ENCODE measurements around the gene GPRC6A. TPM values are rescaled to one million over a fixed set of nuclear protein-coding genes. Genes with fewer than 3 reads are reported as not detected.
"Not testable (repeated sequence)": the region's sequence is repeated elsewhere in the genome, so short reads cannot be mapped to it uniquely, and the experiment has no call there.

GPRC6A gene
- total RNA-seq, 1 experiment from 2014 or later = not detected

- H3K36me3 ChIP-seq (ENCODE audit: insufficient read depth, low read length, poor library complexity, severe bottlenecking) = no peaks in the 10 kb centered on the region
- no peak overlapping the region for H3K27ac ChIP-seq (ENCODE audit: low read depth, low read length, poor library complexity, severe bottlenecking)
- intact Hi-C loops (cut with micrococcal nuclease; ENCODE audit: unreplicated experiment) = no loop called here
- CTCF ChIA-PET = no interaction called here
- H3K27me3 ChIP-seq (replicated peaks; ENCODE audit: insufficient read depth, low read depth, low read length, poor library complexity) = peaks cover 10% of the 10 kb centered on the region
- no peaks in the 10 kb centered on the region for H3K4me1 ChIP-seq (ENCODE audit: insufficient read depth, low read length, poor library complexity, severe bottlenecking)
- H3K4me3 ChIP-seq (ENCODE audit: low read depth, low read length, poor library complexity, severe bottlenecking) = no peak overlapping the region
- DNase-seq (ENCODE audit: low spot score) = no peak
- TF ChIP-seq CTCF (conservative IDR thresholded peaks at IDR 0.05; ENCODE audit: low read depth, low read length) = no peak
- no peak for TF ChIP-seq EZH2 (IDR thresholded peaks at IDR 0.05; ENCODE audit: borderline replicate concordance, low read depth, low read length, poor library complexity, severe bottlenecking)
- POLR2A ChIA-PET (ENCODE audit: low non-redundant PET) = no interaction called here
- H3K9me3 ChIP-seq (ENCODE audit: low read depth, low read length, poor library complexity, severe bottlenecking) = no peaks in the 10 kb centered on the region
- no TSS peak for BruUV-seq (replicated peaks)
These were observed 1.2 kb downstream of the GPRC6A start for GRCh38 chr6:116827561-116828240.

- H3K4me1 ChIP-seq (ENCODE audit: insufficient read depth, low read length, poor library complexity, severe bottlenecking); H3K4me3 ChIP-seq (ENCODE audit: low read depth, low read length, poor library complexity, severe bottlenecking); H3K9me3 ChIP-seq (ENCODE audit: low read depth, low read length, poor library complexity, severe bottlenecking); POLR2A ChIA-PET (ENCODE audit: low non-redundant PET); H3K27ac ChIP-seq (ENCODE audit: low read depth, low read length, poor library complexity, severe bottlenecking); intact Hi-C loops (cut with micrococcal nuclease; ENCODE audit: unreplicated experiment); H3K27me3 ChIP-seq (replicated peaks; ENCODE audit: insufficient read depth, low read depth, low read length, poor library complexity); H3K36me3 ChIP-seq (ENCODE audit: insufficient read depth, low read length, poor library complexity, severe bottlenecking); BruUV-seq (replicated peaks); DNase-seq (ENCODE audit: low spot score): not testable (repeated sequence)
- CTCF ChIA-PET = interaction anchor here (0.8 kb wide), 1 partner anchor 141 kb away, joined by 3 read pairs; no protein-coding TSS in a partner anchor
These were observed 12.5 kb downstream of the GPRC6A start for GRCh38 chr6:116816336-116816735.

- H3K27me3 ChIP-seq (replicated peaks; ENCODE audit: insufficient read depth, low read depth, low read length, poor library complexity) = peaks cover 9% of the 10 kb centered on the region
- no peak overlapping the region for H3K4me3 ChIP-seq (ENCODE audit: low read depth, low read length, poor library complexity, severe bottlenecking)
- H3K36me3 ChIP-seq (ENCODE audit: insufficient read depth, low read length, poor library complexity, severe bottlenecking) = no peaks in the 10 kb centered on the region
- ChIA-PET CTCF (no interaction called here), POLR2A (ENCODE audit: low non-redundant PET) (no interaction called here)
- BruUV-seq (replicated peaks) = no TSS peak
- intact Hi-C loops (cut with micrococcal nuclease; ENCODE audit: unreplicated experiment) = no loop called here
- no peak for DNase-seq (ENCODE audit: low spot score)
- no peaks in the 10 kb centered on the region for H3K9me3 ChIP-seq (ENCODE audit: low read depth, low read length, poor library complexity, severe bottlenecking)
- no peak overlapping the region for H3K27ac ChIP-seq (ENCODE audit: low read depth, low read length, poor library complexity, severe bottlenecking)
- TF ChIP-seq EZH2 (IDR thresholded peaks at IDR 0.05; ENCODE audit: borderline replicate concordance, low read depth, low read length, poor library complexity, severe bottlenecking) (no peak), CTCF (conservative IDR thresholded peaks at IDR 0.05; ENCODE audit: low read depth, low read length) (no peak)
- no peaks in the 10 kb centered on the region for H3K4me1 ChIP-seq (ENCODE audit: insufficient read depth, low read length, poor library complexity, severe bottlenecking)
These were observed 16.7 kb downstream of the GPRC6A start for GRCh38 chr6:116812051-116812650.

- no peaks in the 10 kb centered on the region for H3K9me3 ChIP-seq (ENCODE audit: low read depth, low read length, poor library complexity, severe bottlenecking)
- BruUV-seq (replicated peaks) = no TSS peak
- H3K36me3 ChIP-seq (ENCODE audit: insufficient read depth, low read length, poor library complexity, severe bottlenecking) = no peaks in the 10 kb centered on the region
- intact Hi-C loops (cut with micrococcal nuclease; ENCODE audit: unreplicated experiment) = no loop called here
- CTCF ChIA-PET = no interaction called here
- POLR2A ChIA-PET (ENCODE audit: low non-redundant PET) = no interaction called here
- H3K27me3 ChIP-seq (replicated peaks; ENCODE audit: insufficient read depth, low read depth, low read length, poor library complexity) = peaks cover 34% of the 10 kb centered on the region
- no peaks in the 10 kb centered on the region for H3K4me1 ChIP-seq (ENCODE audit: insufficient read depth, low read length, poor library complexity, severe bottlenecking)
- no peak overlapping the region for H3K27ac ChIP-seq (ENCODE audit: low read depth, low read length, poor library complexity, severe bottlenecking)
- no peak for TF ChIP-seq EZH2 (IDR thresholded peaks at IDR 0.05; ENCODE audit: borderline replicate concordance, low read depth, low read length, poor library complexity, severe bottlenecking)
- no peak for TF ChIP-seq CTCF (conservative IDR thresholded peaks at IDR 0.05; ENCODE audit: low read depth, low read length)
- no peak for DNase-seq (ENCODE audit: low spot score)
- no peak overlapping the region for H3K4me3 ChIP-seq (ENCODE audit: low read depth, low read length, poor library complexity, severe bottlenecking)
These were observed 26.9 kb downstream of the GPRC6A start for GRCh38 chr6:116801971-116802370.

All from A673 (cell line).